ENCODE data around the gene VPS8.

The VPS8 gene

DNA sequence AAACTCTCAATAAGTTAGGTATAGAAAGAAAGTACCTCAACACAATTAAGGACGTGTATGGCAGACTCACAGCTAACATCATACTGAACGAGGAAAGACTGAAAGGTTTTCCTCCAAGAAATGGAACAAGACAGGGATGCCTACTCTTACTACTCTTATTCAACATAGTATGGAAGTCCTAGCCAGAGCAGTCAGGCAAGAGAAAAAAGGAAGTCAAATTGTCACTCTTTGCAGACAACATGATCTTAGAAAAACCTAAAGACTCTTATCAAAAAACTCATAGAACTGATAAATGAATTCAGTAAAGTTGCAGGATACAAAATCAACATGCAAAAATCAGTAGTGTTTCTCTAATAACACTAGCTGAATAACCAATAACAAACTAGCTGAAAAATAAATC, 244.9 kb downstream of the VPS8 start:
- no peak for TF ChIP-seq JUND (IDR thresholded peaks at IDR 0.05; ENCODE audit: low read depth)
- in situ Hi-C loops (cut with HindIII; ENCODE audit: low pct_unique_long_range_greater_than_20kb, low sequenced_read_pairs) = no loop called here
- no peak for DNase-seq (ENCODE audit: low read depth in 1 of 2, low spot score in 1 of 2)

DNA sequence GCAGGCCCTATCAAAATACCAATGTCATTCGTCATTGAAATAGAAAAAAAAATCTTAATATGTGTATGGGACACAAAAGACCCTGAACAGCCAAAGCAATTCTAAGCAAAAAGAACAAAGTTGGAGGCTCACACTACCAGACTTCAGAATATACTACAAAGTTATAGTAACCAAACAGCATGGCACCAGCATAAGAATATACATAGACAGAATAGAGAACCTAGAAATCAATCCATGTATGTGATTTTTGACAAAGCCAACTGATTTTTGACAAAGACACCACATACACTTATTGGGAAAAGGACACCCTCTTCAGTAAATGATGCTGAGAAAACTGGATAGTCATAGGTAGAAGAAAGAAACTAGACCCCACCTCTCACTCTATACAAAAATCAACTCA, 245.9 kb downstream of the VPS8 start:
- DNase-seq (ENCODE audit: low read depth in 1 of 2, low spot score in 1 of 2) = no peak
- in situ Hi-C loops (cut with HindIII; ENCODE audit: low pct_unique_long_range_greater_than_20kb, low sequenced_read_pairs) = no loop called here
- no peak for TF ChIP-seq JUND (IDR thresholded peaks at IDR 0.05; ENCODE audit: low read depth)

GRCh38 chr3:185058796-185059195, 246.8 kb downstream of the VPS8 start:
- in situ Hi-C loops (cut with HindIII; ENCODE audit: low pct_unique_long_range_greater_than_20kb, low sequenced_read_pairs) = no loop called here
- no peak for TF ChIP-seq JUND (IDR thresholded peaks at IDR 0.05; ENCODE audit: low read depth)
- no peak for DNase-seq (ENCODE audit: low read depth in 1 of 2, low spot score in 1 of 2)

GRCh38 chr3:185059766-185060165, 247.8 kb downstream of the VPS8 start:
- no peak for TF ChIP-seq JUND (IDR thresholded peaks at IDR 0.05; ENCODE audit: low read depth)
- in situ Hi-C loops (cut with HindIII; ENCODE audit: low pct_unique_long_range_greater_than_20kb, low sequenced_read_pairs) = no loop called here
- no peak for DNase-seq (ENCODE audit: low read depth in 1 of 2, low spot score in 1 of 2)

- in situ Hi-C loops (cut with HindIII; ENCODE audit: low pct_unique_long_range_greater_than_20kb, low sequenced_read_pairs) = no loop called here
- TF ChIP-seq JUND (IDR thresholded peaks at IDR 0.05; ENCODE audit: low read depth) = no peak
- no peak for DNase-seq (ENCODE audit: low read depth in 1 of 2, low spot score in 1 of 2)
Observed at GRCh38 chr3:185060655-185061054, 248.7 kb downstream of the VPS8 start.

DNA sequence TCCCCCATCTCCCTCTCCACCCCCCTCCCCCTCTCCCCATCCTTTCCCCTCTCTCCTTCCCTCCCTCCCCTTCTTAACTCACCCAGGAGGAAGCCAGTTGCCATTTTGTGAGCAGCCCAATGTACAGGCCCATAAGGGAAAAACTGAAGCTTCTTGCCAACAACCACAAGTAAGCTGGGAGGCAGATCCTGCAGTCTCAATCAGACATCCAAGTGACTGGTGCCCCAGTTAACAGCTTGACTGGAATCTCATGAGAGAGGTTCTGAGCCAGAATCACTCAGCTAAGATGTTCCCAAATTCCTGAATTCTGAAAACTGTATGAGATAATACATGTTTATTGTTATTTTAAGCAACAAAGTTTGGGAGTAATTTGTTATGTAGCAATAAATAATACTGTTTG, 250.2 kb downstream of the VPS8 start:
- in situ Hi-C loops (cut with HindIII; ENCODE audit: low pct_unique_long_range_greater_than_20kb, low sequenced_read_pairs) = no loop called here
- TF ChIP-seq JUND (IDR thresholded peaks at IDR 0.05; ENCODE audit: low read depth) = no peak
- DNase-seq (ENCODE audit: low read depth in 1 of 2, low spot score in 1 of 2) = no peak

- in situ Hi-C loops (cut with HindIII; ENCODE audit: low pct_unique_long_range_greater_than_20kb, low sequenced_read_pairs) = no loop called here
- TF ChIP-seq JUND (IDR thresholded peaks at IDR 0.05; ENCODE audit: low read depth) = no peak
- no peak for DNase-seq (ENCODE audit: low read depth in 1 of 2, low spot score in 1 of 2)
Observed at GRCh38 chr3:185063431-185063830, 251.5 kb downstream of the VPS8 start.

DNA sequence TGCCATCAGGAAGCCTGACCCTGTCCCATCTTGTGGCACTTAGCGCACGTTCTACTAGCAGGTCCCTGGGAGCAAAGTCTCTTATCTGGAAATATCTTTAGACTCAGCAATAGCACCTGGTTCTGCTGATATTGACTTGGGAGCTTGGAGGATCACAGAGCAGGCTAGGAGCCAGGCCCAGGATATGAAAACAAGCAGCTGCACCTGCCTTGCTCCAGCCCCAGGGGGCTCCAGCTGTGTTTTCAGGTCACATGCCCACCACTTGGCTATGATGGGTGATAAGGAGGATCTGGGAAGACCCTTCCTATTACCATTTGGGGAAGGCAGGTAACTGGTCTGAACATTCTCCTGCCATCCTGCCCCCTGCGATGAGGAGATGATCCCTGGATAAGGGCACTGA, 253.1 kb downstream of the VPS8 start:
- in situ Hi-C loops (cut with HindIII; ENCODE audit: low pct_unique_long_range_greater_than_20kb, low sequenced_read_pairs) = no loop called here
- no peak for TF ChIP-seq JUND (IDR thresholded peaks at IDR 0.05; ENCODE audit: low read depth)
- no peak for DNase-seq (ENCODE audit: low read depth in 1 of 2, low spot score in 1 of 2)

- DNase-seq (ENCODE audit: low read depth in 1 of 2, low spot score in 1 of 2) = no peak
- in situ Hi-C loops (cut with HindIII; ENCODE audit: low pct_unique_long_range_greater_than_20kb, low sequenced_read_pairs) = no loop called here
- no peak for TF ChIP-seq JUND (IDR thresholded peaks at IDR 0.05; ENCODE audit: low read depth)
Observed at GRCh38 chr3:185066251-185066650, 254.3 kb downstream of the VPS8 start.

DNA sequence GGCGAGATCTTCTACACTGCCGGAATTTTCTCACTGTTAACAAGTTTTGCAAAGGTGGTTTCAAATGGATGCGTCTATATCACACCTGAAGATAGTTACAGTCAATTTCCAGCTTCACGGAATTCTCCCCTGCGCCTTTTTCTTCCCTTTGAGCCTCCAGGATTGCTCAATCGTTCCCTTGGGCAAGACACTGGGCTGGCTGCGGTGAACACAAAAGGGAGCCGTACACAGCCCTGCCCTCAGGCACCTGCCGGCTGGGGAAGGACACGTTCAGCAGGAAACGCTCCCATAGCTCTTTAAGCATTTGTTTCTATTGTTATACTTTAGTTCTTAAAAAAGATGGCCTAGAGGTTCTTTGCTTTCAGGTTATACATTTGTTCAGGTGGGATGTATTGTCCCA, 255.2 kb downstream of the VPS8 start:
- peak in 1 of 2 experiments; percentile 51 for DNase-seq (ENCODE audit: low read depth in 1 of 2, low spot score in 1 of 2)
- TF ChIP-seq JUND (IDR thresholded peaks at IDR 0.05; ENCODE audit: low read depth) = no peak
- in situ Hi-C loops (cut with HindIII; ENCODE audit: low pct_unique_long_range_greater_than_20kb, low sequenced_read_pairs) = no loop called here

GRCh38 chr3:185069037-185070030, 257.4 kb downstream of the VPS8 start:
- no peak for DNase-seq (ENCODE audit: low read depth in 1 of 2, low spot score in 1 of 2)
- TF ChIP-seq JUND (IDR thresholded peaks at IDR 0.05; ENCODE audit: low read depth) = no peak
- in situ Hi-C loops (cut with HindIII; ENCODE audit: low pct_unique_long_range_greater_than_20kb, low sequenced_read_pairs) = no loop called here

DNA sequence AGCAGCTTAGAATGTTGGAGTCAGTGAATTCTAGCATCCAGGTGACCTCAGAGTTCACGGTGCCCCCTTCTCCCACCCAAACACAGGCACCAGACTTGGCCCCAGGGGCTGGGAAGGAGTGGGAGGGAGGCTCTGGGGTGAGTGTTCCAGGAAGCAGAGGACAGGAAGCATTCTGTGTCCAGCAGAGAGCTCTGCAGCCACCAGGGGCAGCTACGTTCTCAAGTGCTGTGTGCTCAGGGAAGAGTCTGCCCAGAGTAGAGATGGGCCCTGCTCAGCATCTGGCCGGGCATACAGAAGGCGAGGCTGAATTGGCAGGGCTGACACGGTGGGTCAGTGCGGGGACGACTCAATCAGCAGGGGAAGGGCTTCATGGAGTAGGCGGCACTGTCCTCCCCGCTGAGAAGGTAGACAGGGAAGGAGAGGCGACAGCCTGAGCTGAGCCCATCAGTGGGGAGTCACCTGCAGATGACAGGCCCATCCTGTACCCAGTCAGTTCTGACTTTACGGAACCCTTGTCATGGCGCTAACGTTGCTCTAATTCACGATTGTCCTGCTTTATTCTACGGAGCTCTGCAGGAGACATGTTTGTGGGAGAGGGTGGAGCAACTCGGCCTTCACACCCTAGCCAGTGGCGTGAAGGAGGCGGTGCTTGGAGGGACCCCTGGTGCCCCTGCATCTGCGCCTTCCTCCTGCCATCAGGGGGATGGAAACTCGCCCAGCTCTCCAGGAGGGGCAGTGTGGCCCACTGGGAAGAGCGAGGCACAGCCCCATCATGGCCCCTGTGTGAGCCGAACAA, 258.7 kb downstream of the VPS8 start:
- DNase-seq (ENCODE audit: low read depth in 1 of 2, low spot score in 1 of 2) = peak; percentile 87
- in situ Hi-C loops (cut with HindIII; ENCODE audit: low pct_unique_long_range_greater_than_20kb, low sequenced_read_pairs) = no loop called here
- no peak for TF ChIP-seq JUND (IDR thresholded peaks at IDR 0.05; ENCODE audit: low read depth)

- TF ChIP-seq JUND (IDR thresholded peaks at IDR 0.05; ENCODE audit: low read depth) = no peak
- in situ Hi-C loops (cut with HindIII; ENCODE audit: low pct_unique_long_range_greater_than_20kb, low sequenced_read_pairs) = no loop called here
Observed at GRCh38 chr3:185071287-185071800, 259.4 kb downstream of the VPS8 start.

More at GRCh38 chr3:185071287-185071800, 259.4 kb downstream of the VPS8 start:
- DNase-seq (ENCODE audit: low read depth in 1 of 2, low spot score in 1 of 2) = no peak
